Activated T-helper 9 cell treated with anti-CD3 and anti-CD28 coated beads, Interleukin-2, amount 50 U/mL, for 16 hours (primary cell): Measurements from ENCODE around the gene ATRNL1.

Experiments
- DNase-seq: peaks from one replicate; pipeline ENCODE4 v3.0.0-alpha.2; 2020; ENCODE audit warnings: low read depth

ATRNL1 gene

GRCh38 chr10:115985786-115986185 is 892.6 kb downstream of the ATRNL1 start:
- no peak for DNase-seq

- no peak for DNase-seq
Observed at GRCh38 chr10:115988380-115988779, 895.2 kb downstream of the ATRNL1 start.

- no peak for DNase-seq
Observed at GRCh38 chr10:115989621-115990020, 896.5 kb downstream of the ATRNL1 start.

- no peak for DNase-seq
Observed at GRCh38 chr10:115992236-115992986, 899.2 kb downstream of the ATRNL1 start.

GRCh38 chr10:115996031-115996430 is 902.9 kb downstream of the ATRNL1 start:
- DNase-seq, result no peak

GRCh38 chr10:115998301-115998700 is 905.1 kb downstream of the ATRNL1 start:
- DNase-seq, result no peak
